GM21390 (cell line): ENCODE data around the gene STRIP1.
"Not testable (repeated sequence)": the region's sequence is repeated elsewhere in the genome, so short reads cannot be mapped to it uniquely, and the experiment has no call there.

ENCODE experiments used
- ATAC-seq: cut with Tn5 transposase; IDR thresholded peaks from one replicate; pipeline ENCODE4 v1.9.1; 2021; ENCODE audit not compliant: unreplicated experiment

Gene STRIP1

DNA sequence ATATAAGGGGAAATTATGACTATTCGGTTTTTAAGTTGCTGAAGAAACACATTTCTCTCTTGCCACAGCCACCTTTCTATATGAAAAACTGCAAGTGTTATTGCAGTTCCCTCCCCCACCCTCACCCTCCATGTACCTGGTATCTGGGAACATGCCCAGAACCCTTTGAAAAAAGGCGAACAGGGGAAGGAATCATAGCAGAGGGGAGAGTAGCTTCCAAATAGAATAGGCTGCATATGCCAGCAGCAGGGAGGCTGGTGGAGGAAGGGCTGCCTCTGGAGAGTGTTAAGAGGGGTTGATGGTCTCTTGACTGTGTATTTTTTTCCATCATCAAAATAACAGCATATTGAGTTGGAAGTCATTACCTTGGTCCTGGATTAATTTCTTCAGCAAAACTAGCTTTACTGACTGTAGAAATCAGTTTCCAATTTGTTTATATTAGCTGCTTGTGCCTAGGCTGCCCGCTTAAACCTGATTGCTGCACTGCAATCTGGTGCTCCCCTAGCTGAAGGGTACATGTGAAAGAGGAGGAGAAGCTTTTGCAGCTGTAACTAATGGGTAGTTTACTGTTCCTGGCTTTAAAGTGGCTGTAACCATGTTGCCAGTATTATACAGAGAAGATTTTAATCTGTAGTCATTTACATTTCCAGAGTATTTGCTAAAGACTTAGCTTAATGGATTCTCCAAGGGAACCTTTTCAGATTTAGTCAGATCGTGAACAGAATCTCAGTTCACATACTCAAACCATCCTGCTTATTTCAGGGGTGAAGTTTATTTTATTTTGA, 27.2 kb upstream of the STRIP1 start:
- ATAC-seq = no peak

DNA sequence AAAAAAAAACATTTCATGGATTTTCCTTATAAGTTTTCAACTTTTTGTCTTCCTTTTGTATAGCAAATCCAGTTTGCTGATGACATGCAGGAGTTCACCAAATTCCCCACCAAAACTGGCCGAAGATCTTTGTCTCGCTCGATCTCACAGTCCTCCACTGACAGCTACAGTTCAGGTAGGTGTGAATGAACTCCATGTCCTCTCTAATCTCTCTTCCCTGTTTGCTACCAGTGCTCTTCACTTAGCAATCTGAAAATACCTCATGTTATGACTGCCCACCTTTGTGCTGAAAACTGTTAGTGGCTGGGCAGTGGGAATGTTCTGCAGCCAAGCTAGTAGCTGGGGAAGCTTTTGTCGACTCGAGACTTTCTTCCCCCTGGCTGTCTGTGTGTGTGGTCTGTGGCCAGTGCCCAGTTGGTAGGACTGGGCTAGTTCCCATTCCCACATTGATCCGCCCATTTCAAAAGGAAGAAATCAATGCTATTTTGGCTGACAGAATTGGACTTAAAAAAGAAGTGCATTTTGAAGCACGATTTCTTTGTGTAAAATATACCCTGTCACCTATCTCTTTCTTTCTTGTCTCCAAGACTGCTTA, 25.4 kb upstream of the STRIP1 start:
- no peak for ATAC-seq

- peak; percentile 98 for ATAC-seq
Measured at GRCh38 chr1:110011527-110012041, 22.8 kb upstream of the STRIP1 start.

DNA sequence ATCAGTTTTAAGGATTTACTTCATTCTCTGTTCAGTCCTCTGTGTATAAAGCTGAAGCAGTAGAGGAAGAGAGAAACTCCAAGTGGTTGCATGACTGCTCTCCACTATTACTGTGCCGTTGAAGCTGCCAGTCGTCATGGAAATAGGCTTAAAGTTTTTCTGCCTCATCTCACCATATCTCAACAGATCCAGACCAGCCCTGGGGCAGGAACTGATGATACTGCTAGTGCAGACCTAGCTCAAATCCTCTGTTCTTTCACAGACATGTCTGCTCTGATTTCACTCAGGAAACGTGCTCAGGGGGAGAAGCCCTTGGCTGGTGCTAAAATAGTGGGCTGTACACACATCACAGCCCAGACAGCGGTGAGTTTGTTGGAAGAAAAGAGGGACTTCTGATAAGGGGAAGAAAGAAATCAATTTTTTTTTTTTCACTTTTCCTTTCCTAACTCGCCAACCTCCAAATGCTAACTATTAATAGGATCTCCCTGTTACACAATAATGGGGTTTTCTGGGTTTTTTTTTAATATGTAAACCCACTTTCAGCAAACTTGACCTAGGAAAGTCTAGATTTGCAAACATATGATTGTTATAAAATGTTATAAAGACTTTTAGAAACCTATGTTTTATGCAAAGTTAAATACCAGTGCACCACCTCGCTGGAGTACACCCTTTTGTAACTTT, 22.2 kb upstream of the STRIP1 start:
- ATAC-seq = peak; percentile 68

- no peak for ATAC-seq
Measured at GRCh38 chr1:110017792-110018191, 16.6 kb upstream of the STRIP1 start.

DNA sequence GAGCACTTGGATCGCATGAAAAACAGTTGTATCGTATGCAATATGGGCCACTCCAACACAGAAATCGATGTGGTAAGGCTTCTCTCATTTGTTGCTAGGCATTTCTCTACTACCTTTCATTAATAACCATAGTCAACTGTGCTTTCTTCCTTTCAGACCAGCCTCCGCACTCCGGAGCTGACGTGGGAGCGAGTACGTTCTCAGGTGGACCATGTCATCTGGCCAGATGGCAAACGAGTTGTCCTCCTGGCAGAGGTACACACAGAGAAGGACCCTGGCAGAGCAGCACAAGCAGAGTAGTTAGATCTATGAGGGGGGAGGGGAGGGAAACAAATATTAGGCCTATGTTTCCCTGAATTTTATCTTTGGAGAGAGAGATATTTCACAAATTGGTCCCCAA, 16.0 kb upstream of the STRIP1 start:
- no peak for ATAC-seq

DNA sequence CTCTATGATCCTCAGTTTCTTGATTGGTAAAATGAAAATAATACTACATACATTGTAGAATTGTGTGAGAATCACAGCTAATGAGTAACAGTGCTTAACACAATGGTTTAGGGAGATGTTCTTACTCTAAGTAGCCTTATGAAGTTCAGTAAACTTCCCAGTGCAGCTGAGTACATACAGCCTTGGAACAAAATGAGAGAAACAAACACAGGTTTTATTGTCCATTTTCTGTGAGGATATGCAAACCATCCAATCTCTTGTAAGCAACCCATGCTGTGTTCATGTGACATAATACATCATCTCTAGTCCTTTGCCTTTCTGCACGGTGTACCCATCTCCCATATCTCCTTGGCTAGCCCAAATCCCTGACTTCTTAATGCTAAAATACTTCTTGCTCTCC, 14.7 kb upstream of the STRIP1 start:
- no peak for ATAC-seq

DNA sequence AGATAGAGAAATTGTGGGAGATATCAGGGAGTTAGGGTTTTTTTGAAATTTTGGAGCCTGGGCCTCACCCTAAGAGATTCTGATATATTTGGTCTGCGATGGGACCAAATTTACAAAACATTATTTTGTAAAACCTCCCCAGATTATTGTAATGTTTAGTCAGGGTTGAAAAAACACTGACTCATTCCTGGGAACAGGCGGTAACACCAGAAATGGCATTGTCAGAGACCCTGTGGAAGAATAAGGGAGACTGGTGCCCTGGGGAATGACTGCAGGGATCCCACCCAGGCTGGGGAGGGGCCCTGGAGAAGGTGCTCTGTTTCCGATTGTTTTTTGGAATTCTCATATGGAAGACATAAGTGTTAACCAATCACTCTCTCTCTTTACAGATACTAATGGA, 13.1 kb upstream of the STRIP1 start:
- no peak for ATAC-seq

DNA sequence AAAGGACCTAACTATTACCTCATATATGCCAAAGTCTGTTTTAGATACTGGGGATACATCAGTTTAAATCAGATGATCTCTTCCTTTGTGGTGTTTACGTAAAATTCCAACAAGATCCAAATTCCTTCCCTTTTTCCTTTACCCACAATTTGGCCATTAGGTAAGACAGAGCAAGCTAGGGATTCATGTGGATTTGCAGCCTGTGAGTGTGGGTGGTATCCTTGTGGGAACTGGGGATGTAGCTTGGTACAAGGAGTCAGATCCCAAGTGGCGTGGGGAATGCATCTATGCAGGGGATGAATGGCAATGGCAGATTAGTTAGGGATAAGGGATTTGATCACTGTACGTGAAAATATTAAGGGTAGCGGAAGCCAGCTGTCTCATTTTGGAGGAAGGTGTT, 9.8 kb upstream of the STRIP1 start:
- no peak for ATAC-seq

GRCh38 chr1:110030687-110031086, 3.7 kb upstream of the STRIP1 start:
- not testable (repeated sequence) for ATAC-seq

- ATAC-seq = no peak
Measured at GRCh38 chr1:110032327-110032726, 2.1 kb upstream of the STRIP1 start.

DNA sequence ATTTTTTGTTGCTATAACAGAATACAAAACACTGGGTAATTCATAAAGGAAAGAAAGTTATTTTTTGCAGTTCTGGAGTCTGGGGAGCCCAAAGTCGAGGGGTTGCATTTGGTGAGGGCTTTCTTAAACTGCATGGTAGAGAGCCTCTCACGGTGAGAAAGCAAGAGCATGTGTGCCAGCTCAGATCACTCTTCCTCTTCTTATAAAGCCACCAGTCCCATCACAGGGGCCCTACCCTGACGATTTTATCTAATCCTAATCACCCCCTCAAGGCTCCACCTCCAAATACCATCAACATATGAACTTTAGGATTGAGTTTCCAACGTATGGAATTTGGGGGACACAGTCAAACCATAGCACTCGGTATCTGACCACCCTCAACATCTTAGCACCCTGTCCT, 1.0 kb upstream of the STRIP1 start:
- no peak for ATAC-seq

DNA sequence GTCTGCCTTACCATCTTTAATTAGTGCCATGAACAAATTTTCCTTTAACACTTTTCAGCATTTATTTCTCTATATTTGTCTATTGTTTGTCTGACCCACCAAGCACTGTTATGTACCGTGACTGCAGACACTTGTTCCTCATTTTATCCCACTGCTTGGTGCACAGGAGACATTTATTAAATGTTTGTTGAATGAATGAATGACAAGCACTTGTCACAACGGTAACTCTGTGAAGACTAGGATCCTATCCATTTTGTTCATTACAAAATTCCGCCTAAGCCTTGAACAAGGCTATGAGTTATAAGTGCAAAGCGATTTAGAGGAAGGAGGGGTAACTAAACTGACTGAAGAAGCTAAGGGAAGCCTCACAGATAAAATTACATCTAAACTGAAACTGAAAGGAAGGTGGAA, 379 bp upstream of the STRIP1 start:
- ATAC-seq = no peak

DNA sequence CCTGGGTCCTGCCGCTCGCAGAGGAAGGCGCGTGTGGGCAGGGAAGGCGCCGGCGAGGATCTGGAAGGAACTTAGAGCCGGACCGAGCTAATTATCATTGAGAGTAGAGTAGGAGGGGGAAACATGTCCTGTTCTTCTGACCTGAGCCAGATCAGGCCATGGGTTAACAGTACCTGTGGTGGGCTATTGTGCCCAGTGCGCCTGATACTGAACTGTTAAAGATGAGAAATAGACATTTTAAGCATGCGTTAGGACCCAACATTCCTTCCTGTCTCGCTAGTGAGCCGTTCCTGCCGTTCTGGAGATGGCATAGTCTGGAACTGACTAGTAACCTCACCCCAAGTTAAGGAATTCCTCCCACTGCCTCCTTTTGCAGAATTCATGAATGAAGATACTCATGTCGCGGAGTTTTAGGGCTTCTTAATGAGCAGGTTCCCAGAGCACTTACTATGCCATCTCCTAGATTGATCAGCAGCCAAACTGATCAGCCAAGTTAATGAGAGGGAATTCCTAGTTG, 870 bp downstream of the STRIP1 start:
- ATAC-seq = no peak

GRCh38 chr1:110038271-110038670, 3.8 kb downstream of the STRIP1 start:
- no peak for ATAC-seq

DNA sequence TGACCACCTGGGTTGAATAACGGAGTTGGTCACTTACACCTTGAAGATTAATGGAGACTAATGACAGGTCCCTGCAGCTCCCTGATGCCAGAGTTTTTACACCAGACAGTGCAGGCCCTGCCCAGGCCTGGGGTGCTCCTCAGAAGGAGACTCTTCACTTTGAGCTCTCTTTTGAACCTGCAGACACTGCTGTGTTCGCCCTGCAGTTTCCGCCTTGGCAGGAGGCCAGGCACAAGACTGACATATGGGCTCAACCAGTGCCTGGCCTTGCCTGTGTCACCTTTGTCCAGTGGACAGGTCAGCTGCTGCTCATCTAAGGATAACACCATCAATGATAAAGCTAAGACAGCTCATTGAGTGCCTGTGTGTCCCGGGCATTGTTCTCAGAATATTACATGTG, 5.2 kb downstream of the STRIP1 start:
- no peak for ATAC-seq

DNA sequence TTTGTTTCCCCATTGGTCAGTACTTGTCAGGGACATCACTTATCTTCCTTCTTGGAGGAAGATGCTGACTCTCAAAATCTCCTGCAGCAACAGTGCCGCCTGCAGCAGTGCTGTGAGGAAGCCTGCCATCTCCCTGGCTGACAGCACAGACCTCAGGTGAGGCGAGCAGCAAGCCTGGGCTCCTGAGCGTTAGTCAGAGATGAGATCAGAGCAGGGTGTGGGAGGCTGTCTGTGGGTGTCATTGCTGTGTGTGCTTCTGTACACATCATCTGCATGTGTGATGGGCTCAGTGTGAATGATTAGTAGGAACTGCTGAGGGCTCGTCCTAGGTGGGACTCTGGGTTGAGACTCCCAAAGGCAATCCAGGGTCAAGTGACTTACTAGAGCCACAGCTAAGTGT, 6.1 kb downstream of the STRIP1 start:
- no peak for ATAC-seq

GRCh38 chr1:110043016-110043415, 8.6 kb downstream of the STRIP1 start:
- no peak for ATAC-seq

- no peak for ATAC-seq
Measured at GRCh38 chr1:110047463-110047862, 13.0 kb downstream of the STRIP1 start.

- no peak for ATAC-seq
Measured at GRCh38 chr1:110048240-110048639, 13.8 kb downstream of the STRIP1 start.

- ATAC-seq = no peak
Measured at GRCh38 chr1:110048923-110049601, 14.6 kb downstream of the STRIP1 start.
